ENCODE measurements around the gene PADI3. TPM values are rescaled to one million over a fixed set of nuclear protein-coding genes. Genes with fewer than 3 reads are reported as not detected.

PADI3 gene
- total RNA-seq, 1 donor, result not detected

- peak; percentile 97 for DNase-seq (ENCODE audit: low read depth)
- TF ChIP-seq CTCF (IDR thresholded peaks at IDR 0.05; ENCODE audit: insufficient read depth, low read depth, low read length), result no peak
- no peak overlapping the region for H3K4me3 ChIP-seq (ENCODE audit: low read depth, low read length)
Measured at GRCh38 chr1:17232759-17233661, 15.9 kb upstream of the PADI3 start.

- peak; percentile 95 for DNase-seq (ENCODE audit: low read depth)
- H3K4me3 ChIP-seq (ENCODE audit: low read depth, low read length), result no peak overlapping the region
- no peak for TF ChIP-seq CTCF (IDR thresholded peaks at IDR 0.05; ENCODE audit: insufficient read depth, low read depth, low read length)
Measured at GRCh38 chr1:17233675-17234320, 15.1 kb upstream of the PADI3 start.

GRCh38 chr1:17234405-17234804 is 14.5 kb upstream of the PADI3 start:
- no peak overlapping the region for H3K4me3 ChIP-seq (ENCODE audit: low read depth, low read length)
- no peak for TF ChIP-seq CTCF (IDR thresholded peaks at IDR 0.05; ENCODE audit: insufficient read depth, low read depth, low read length)
- no peak for DNase-seq (ENCODE audit: low read depth)

GRCh38 chr1:17235135-17235885 is 13.6 kb upstream of the PADI3 start:
- TF ChIP-seq CTCF (IDR thresholded peaks at IDR 0.05; ENCODE audit: insufficient read depth, low read depth, low read length), result no peak
- no peak for DNase-seq (ENCODE audit: low read depth)
- no peak overlapping the region for H3K4me3 ChIP-seq (ENCODE audit: low read depth, low read length)

GRCh38 chr1:17236779-17237560 is 11.9 kb upstream of the PADI3 start:
- peak; percentile 84 for DNase-seq (ENCODE audit: low read depth)
- TF ChIP-seq CTCF (IDR thresholded peaks at IDR 0.05; ENCODE audit: insufficient read depth, low read depth, low read length), result peak; percentile 78
- no peak overlapping the region for H3K4me3 ChIP-seq (ENCODE audit: low read depth, low read length)

GRCh38 chr1:17237561-17237903 is 11.4 kb upstream of the PADI3 start:
- TF ChIP-seq CTCF (IDR thresholded peaks at IDR 0.05; ENCODE audit: insufficient read depth, low read depth, low read length), result no peak

More at GRCh38 chr1:17237561-17237903, 11.4 kb upstream of the PADI3 start:
- DNase-seq (ENCODE audit: low read depth), result no peak
- no peak overlapping the region for H3K4me3 ChIP-seq (ENCODE audit: low read depth, low read length)

Measured in fibroblast of villous mesenchyme (primary cell).